HFFc6 (cell line): Measurements from ENCODE around the gene SEMA4G. TPM values are rescaled to one million over a fixed set of nuclear protein-coding genes. Genes with fewer than 3 reads are reported as not detected.

Source experiments
- DNase-seq: peaks from one replicate; pipeline ENCODE4 v3.0.0-alpha.2; 2018
- H3K27ac Mint-ChIP-seq: 2 replicates; pipeline ENCODE4 v1.8.0; 2020; ENCODE audit warnings: mild to moderate bottlenecking, mixed read lengths
- H3K27me3 Mint-ChIP-seq: 2 replicates; pipeline ENCODE4 v1.8.0; 2021; ENCODE audit warnings: mild to moderate bottlenecking, moderate library complexity, mixed read lengths; ENCODE audit not compliant: insufficient read depth
- H3K36me3 Mint-ChIP-seq: 2 replicates; pipeline ENCODE4 v1.8.0; 2021; ENCODE audit warnings: low read depth, mixed read lengths
- H3K4me1 Mint-ChIP-seq: 2 replicates; pipeline ENCODE4 v1.8.0; 2020; ENCODE audit warnings: low read depth, mixed read lengths
- H3K4me3 Mint-ChIP-seq: 2 replicates; pipeline ENCODE4 v1.8.0; 2020; ENCODE audit warnings: mild to moderate bottlenecking, moderate library complexity, mixed read lengths
- H3K9me3 Mint-ChIP-seq: 2 replicates; pipeline ENCODE4 v1.8.0; 2020; ENCODE audit warnings: mild to moderate bottlenecking, mixed read lengths
- total RNA-seq, 6 experiments: library from RNA; stranded (reverse); fragmentation: NEBNext Ultra II Directional; extraction: Animal tissue kit (Norgen Biotek cat#: 25700); gene quantifications; 2 replicates in 1 of 6; 3 replicates in 5 of 6; pipeline ENCODE4 v1.2.3, GENCODE V29; 2021
- TF ChIP-seq, protein P1 (sequence below): fragments of 200-600 bp; sonication (generic); IDR thresholded peaks from 2 replicates; pipeline ENCODE4 v1.5.0; 2021; ENCODE audit warnings: antibody characterized with exemption, mild to moderate bottlenecking

The SEMA4G gene
- total RNA-seq, 6 experiments from 2014 or later, result 1.2 to 2.2 (median 1.9) TPM

DNA sequence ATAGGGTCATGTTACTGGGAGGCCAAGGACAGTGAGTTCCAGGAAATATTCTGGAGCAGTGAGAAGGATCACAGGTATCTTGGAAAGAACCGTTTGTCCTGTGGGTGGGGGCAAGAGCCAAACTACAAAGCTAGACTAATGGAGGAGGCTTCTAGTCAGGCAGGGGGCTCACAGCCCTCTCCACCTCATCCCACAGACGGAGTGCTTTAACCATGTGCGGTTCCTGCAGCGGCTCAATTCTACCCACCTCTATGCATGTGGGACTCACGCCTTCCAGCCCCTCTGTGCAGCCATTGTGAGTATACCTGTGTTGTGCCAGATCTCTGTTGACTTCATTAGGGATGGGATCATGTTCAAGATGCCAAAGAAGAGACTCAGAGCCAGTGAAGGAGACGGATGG, 8.1 kb downstream of the SEMA4G start:
- H3K27ac Mint-ChIP-seq, result no peak overlapping the region
- no peaks in the 10 kb centered on the region; the same call in 1 of the 2 replicates for H3K27me3 Mint-ChIP-seq
- TF ChIP-seq, protein P1, sequence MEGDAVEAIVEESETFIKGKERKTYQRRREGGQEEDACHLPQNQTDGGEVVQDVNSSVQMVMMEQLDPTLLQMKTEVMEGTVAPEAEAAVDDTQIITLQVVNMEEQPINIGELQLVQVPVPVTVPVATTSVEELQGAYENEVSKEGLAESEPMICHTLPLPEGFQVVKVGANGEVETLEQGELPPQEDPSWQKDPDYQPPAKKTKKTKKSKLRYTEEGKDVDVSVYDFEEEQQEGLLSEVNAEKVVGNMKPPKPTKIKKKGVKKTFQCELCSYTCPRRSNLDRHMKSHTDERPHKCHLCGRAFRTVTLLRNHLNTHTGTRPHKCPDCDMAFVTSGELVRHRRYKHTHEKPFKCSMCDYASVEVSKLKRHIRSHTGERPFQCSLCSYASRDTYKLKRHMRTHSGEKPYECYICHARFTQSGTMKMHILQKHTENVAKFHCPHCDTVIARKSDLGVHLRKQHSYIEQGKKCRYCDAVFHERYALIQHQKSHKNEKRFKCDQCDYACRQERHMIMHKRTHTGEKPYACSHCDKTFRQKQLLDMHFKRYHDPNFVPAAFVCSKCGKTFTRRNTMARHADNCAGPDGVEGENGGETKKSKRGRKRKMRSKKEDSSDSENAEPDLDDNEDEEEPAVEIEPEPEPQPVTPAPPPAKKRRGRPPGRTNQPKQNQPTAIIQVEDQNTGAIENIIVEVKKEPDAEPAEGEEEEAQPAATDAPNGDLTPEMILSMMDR, result no peak
- H3K9me3 Mint-ChIP-seq, result no peaks in the 10 kb centered on the region
- H3K36me3 Mint-ChIP-seq, result no peaks in the 10 kb centered on the region
- no peak for DNase-seq
- H3K4me1 Mint-ChIP-seq, result no peaks in the 10 kb centered on the region
- H3K4me3 Mint-ChIP-seq, result no peak overlapping the region

DNA sequence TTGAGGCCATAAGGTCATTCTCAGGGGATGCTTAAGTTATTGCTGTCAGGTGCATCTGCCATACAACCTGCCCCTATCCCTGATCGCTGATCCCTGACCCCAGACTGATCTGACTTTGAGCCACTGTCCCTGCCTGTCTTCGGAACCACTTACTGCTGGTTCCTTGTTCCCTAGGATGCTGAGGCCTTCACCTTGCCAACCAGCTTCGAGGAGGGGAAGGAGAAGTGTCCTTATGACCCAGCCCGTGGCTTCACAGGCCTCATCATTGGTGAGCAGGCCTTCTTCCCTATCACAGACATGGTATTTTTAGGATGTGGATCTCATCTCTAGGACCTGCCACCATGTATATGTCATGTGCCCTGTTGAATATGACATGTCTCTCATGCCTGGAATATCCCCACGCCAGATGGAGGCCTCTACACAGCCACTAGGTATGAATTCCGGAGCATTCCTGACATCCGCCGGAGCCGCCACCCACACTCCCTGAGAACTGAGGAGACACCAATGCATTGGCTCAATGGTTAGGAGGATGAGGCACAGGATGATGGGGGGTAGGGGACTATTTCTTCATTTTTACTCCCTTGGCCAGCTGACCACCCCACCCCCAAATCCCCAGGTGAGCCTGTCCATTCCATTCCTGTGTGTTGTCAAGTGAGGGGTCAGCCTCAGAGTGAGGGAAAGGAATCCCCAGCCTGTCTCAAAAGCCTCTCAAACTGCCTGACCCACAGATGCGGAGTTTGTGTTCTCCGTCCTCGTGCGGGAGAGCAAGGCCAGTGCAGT, 9.0 kb downstream of the SEMA4G start:
- H3K4me3 Mint-ChIP-seq, result no peak overlapping the region
- DNase-seq, result no peak
- TF ChIP-seq, protein P1, result no peak
- H3K27me3 Mint-ChIP-seq, result no peaks in the 10 kb centered on the region; the same call in 1 of the 2 replicates
- no peaks in the 10 kb centered on the region for H3K9me3 Mint-ChIP-seq
- H3K27ac Mint-ChIP-seq, result no peak overlapping the region
- H3K4me1 Mint-ChIP-seq, result no peaks in the 10 kb centered on the region
- no peaks in the 10 kb centered on the region for H3K36me3 Mint-ChIP-seq

DNA sequence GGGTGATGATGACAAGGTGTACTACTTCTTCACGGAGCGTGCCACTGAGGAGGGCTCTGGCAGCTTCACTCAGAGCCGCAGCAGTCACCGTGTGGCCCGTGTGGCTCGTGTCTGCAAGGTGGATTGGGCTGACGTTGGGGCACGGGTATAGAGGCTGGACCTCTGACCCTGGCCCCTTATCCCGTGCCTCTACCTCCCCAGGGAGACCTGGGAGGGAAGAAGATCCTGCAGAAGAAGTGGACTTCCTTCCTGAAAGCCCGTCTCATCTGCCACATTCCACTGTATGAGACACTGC, 9.5 kb downstream of the SEMA4G start:
- no peak for DNase-seq
- Mint-ChIP-seq H3K4me1 (no peaks in the 10 kb centered on the region), H3K9me3 (no peaks in the 10 kb centered on the region), H3K27me3 (no peaks in the 10 kb centered on the region; the same call in 1 of the 2 replicates), H3K36me3 (no peaks in the 10 kb centered on the region), H3K4me3 (no peak overlapping the region), H3K27ac (no peak overlapping the region)
- TF ChIP-seq, protein P1, result no peak

DNA sequence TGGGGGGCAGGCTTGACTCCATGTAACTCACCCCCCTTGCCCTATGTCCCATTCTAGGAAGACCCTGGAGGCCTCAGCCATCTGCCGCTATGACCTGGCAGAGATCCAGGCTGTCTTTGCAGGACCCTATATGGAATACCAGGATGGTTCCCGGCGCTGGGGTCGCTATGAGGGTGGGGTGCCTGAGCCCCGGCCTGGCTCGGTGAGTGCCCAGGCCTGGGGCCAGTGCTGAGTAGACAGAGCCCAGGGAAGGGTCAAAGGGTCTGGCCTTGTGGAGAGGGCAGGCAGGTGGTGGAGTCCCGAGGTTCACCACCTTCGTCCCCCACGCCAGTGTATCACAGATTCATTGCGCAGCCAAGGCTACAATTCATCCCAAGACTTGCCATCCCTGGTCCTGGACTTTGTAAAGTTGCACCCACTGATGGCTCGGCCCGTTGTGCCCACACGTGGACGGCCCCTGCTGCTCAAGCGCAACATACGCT, 10.5 kb downstream of the SEMA4G start:
- no peaks in the 10 kb centered on the region for H3K4me1 Mint-ChIP-seq
- H3K27ac Mint-ChIP-seq, result no peak overlapping the region
- no peak overlapping the region for H3K4me3 Mint-ChIP-seq
- H3K27me3 Mint-ChIP-seq, result no peaks in the 10 kb centered on the region; the same call in 1 of the 2 replicates
- TF ChIP-seq, protein P1, result no peak
- no peak for DNase-seq
- H3K9me3 Mint-ChIP-seq, result no peaks in the 10 kb centered on the region
- no peaks in the 10 kb centered on the region for H3K36me3 Mint-ChIP-seq

DNA sequence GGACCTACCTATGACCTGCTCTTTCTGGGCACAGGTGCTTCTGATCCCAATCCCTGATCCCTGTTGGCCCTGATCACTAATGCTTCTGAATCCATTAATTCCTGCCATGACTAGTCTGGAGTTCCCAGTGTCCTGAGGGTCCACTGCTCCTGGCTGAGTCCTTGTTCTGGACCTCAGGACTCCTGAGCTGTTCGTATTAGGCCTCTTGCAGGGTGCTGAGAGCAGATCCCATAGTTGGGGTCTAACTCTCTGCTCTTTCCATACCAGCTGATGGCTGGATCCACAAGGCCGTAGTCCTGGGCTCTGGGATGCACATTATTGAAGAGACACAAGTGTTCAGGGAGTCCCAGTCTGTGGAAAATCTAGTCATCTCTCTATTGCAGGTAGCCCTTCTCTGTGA, 11.0 kb downstream of the SEMA4G start:
- no peaks in the 10 kb centered on the region for H3K36me3 Mint-ChIP-seq
- no peak overlapping the region for H3K4me3 Mint-ChIP-seq
- no peaks in the 10 kb centered on the region; the same call in 1 of the 2 replicates for H3K27me3 Mint-ChIP-seq
- DNase-seq, result no peak
- TF ChIP-seq, protein P1, result no peak
- no peaks in the 10 kb centered on the region for H3K9me3 Mint-ChIP-seq
- no peak overlapping the region for H3K27ac Mint-ChIP-seq
- no peaks in the 10 kb centered on the region for H3K4me1 Mint-ChIP-seq
